ENCODE measurements around the gene COL23A1. TPM values are rescaled to one million over a fixed set of nuclear protein-coding genes. Genes with fewer than 3 reads are reported as not detected.

COL23A1 gene
- total RNA-seq, 4 donors from 2014 or later, result 7.9 to 20.4 (median 12.0) TPM

DNA sequence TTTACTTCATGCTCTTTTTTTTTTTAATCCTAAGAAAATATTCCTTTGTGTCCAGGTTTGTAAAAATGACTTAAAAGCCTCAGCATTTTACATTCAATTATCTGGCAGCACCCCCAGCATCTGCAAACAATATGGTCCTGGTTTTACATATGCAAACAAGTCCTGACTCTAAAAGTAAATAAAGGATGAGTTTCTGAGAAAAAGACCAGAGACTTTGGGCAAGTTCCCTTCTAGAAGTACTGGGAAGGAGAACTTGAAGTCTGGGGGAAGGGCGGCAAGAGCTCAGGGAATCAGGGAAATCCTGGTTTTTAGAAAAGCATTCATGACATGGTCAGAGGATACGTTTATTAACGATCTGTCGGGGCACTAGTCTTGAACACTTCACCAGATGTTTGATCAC is 25.8 kb downstream of the COL23A1 start:
- Histone ChIP-seq H3K9me3 (peaks cover 0 to 4% (median 0%) of the 10 kb centered on the region in 4 donors), H3K27me3 (no peaks in the 10 kb centered on the region), H3K27ac (no peak overlapping the region), H3K4me1 (no peaks in the 10 kb centered on the region), H3K36me3 (no peaks in the 10 kb centered on the region), H3K4me3 (no peak overlapping the region)
- TF ChIP-seq EP300 (IDR thresholded peaks at IDR 0.05) (no peak), POLR2A (IDR thresholded peaks at IDR 0.05) (no peak)
- TF ChIP-seq, protein P1, sequence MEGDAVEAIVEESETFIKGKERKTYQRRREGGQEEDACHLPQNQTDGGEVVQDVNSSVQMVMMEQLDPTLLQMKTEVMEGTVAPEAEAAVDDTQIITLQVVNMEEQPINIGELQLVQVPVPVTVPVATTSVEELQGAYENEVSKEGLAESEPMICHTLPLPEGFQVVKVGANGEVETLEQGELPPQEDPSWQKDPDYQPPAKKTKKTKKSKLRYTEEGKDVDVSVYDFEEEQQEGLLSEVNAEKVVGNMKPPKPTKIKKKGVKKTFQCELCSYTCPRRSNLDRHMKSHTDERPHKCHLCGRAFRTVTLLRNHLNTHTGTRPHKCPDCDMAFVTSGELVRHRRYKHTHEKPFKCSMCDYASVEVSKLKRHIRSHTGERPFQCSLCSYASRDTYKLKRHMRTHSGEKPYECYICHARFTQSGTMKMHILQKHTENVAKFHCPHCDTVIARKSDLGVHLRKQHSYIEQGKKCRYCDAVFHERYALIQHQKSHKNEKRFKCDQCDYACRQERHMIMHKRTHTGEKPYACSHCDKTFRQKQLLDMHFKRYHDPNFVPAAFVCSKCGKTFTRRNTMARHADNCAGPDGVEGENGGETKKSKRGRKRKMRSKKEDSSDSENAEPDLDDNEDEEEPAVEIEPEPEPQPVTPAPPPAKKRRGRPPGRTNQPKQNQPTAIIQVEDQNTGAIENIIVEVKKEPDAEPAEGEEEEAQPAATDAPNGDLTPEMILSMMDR (IDR thresholded peaks at IDR 0.05), result no peak
- 18 to 24% methylated on average over 4 of the region's 4 CpGs for WGBS, 2 donors
- DNase-seq (ENCODE audit: low spot score in 2 of 2), result no peak

DNA sequence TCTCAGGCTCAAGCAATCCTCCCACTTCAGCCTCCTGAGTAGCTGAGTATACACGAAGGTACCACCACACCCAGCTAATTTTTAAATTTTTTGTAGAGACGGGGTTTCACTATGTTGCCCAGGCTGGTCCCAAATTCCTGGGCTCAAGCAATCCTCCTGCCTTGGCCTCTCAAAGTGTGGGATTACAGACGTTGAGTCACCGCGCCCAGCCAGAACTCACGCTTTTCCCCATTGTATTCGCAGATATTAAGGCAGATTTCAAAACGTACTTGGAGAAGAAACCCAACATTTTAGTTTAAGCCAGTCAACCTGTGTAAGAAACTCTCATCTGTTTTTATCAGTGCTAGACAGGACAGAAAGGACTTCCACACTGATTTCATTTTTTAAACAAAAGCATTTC is 26.6 kb downstream of the COL23A1 start:
- 79 to 85% methylated on average over 8 of the region's 8 CpGs for WGBS, 2 donors
- DNase-seq (ENCODE audit: low spot score in 2 of 2), result no peak
- TF ChIP-seq POLR2A (IDR thresholded peaks at IDR 0.05), result no peak
- TF ChIP-seq EP300 (IDR thresholded peaks at IDR 0.05), result no peak
- Histone ChIP-seq H3K36me3 (no peaks in the 10 kb centered on the region), H3K4me3 (no peak overlapping the region), H3K27me3 (no peaks in the 10 kb centered on the region), H3K9me3 (peaks cover 0 to 4% (median 0%) of the 10 kb centered on the region in 4 donors), H3K27ac (no peak overlapping the region), H3K4me1 (no peaks in the 10 kb centered on the region)

GRCh38 chr5:178561746-178562264 is 28.4 kb downstream of the COL23A1 start:
- no peak for DNase-seq (ENCODE audit: low spot score in 2 of 2)
- H3K27ac ChIP-seq, result no peak overlapping the region
- H3K36me3 ChIP-seq, result no peaks in the 10 kb centered on the region
- TF ChIP-seq, protein P1 (IDR thresholded peaks at IDR 0.05), result no peak
- TF ChIP-seq POLR2A (IDR thresholded peaks at IDR 0.05), result no peak
- no peak for TF ChIP-seq EP300 (IDR thresholded peaks at IDR 0.05)
- no peak overlapping the region for H3K4me3 ChIP-seq
- H3K27me3 ChIP-seq, result no peaks in the 10 kb centered on the region
- WGBS, 2 donors, result 80% methylated on average over 23 of the region's 23 CpGs
- peaks cover 0 to 4% (median 0%) of the 10 kb centered on the region in 4 donors for H3K9me3 ChIP-seq
- H3K4me1 ChIP-seq, result no peaks in the 10 kb centered on the region

- TF ChIP-seq, protein P1 (IDR thresholded peaks at IDR 0.05), result no peak
- TF ChIP-seq POLR2A (IDR thresholded peaks at IDR 0.05) (no peak), EP300 (IDR thresholded peaks at IDR 0.05) (no peak)
- Histone ChIP-seq H3K9me3 (peaks cover 0 to 4% (median 0%) of the 10 kb centered on the region in 4 donors), H3K4me3 (no peak overlapping the region), H3K27ac (no peak overlapping the region), H3K4me1 (no peaks in the 10 kb centered on the region), H3K36me3 (no peaks in the 10 kb centered on the region), H3K27me3 (no peaks in the 10 kb centered on the region)
- DNase-seq (ENCODE audit: low spot score in 2 of 2), result no peak
- WGBS, 2 donors, result 73 to 75% methylated on average over 7 of the region's 7 CpGs
Measured at GRCh38 chr5:178560911-178561310, 29.3 kb downstream of the COL23A1 start.

GRCh38 chr5:178557416-178557815 is 32.8 kb downstream of the COL23A1 start:
- H3K4me3 ChIP-seq, result no peak overlapping the region
- H3K9me3 ChIP-seq, result no peaks in the 10 kb centered on the region
- DNase-seq (ENCODE audit: low spot score in 2 of 2), result no peak
- no peaks in the 10 kb centered on the region for H3K36me3 ChIP-seq
- H3K4me1 ChIP-seq, result no peaks in the 10 kb centered on the region
- 90 to 91% methylated on average over 11 of the region's 11 CpGs for WGBS, 2 donors
- H3K27ac ChIP-seq, result no peak overlapping the region
- no peaks in the 10 kb centered on the region for H3K27me3 ChIP-seq
- TF ChIP-seq POLR2A (IDR thresholded peaks at IDR 0.05) (no peak), EP300 (IDR thresholded peaks at IDR 0.05) (no peak)
- TF ChIP-seq, protein P1 (IDR thresholded peaks at IDR 0.05), result no peak

All from tibial nerve (tissue), 4 donors.